Keratinocyte (primary cell): ENCODE data around the gene PLCB3.

Source experiments
- CTCF ChIP-seq, 3 experiments: IDR thresholded peaks in 1 of 3; conservative IDR thresholded peaks in 1 of 3; optimal IDR thresholded peaks in 1 of 3; 2 replicates in 2 of 3; 3 replicates in 1 of 3; pipeline versions ENCODE3 to v1.5.1; 2011; ENCODE audit warnings: low read length in 3 of 3, mild to moderate bottlenecking in 3 of 3, moderate library complexity in 2 of 3, control low read depth in 1 of 3, inconsistent platforms in 1 of 3; ENCODE audit not compliant: insufficient read depth in 2 of 3; ENCODE audit errors: extremely low read depth in 1 of 3
- EZH2 ChIP-seq: IDR thresholded peaks from one replicate; pipeline ENCODE4 v1.6.1; 2012; ENCODE audit warnings: inconsistent platforms, mild to moderate bottlenecking, low read length, moderate library complexity

- TF ChIP-seq CTCF (optimal IDR thresholded peaks at IDR 0.05 in 1 of 3, IDR thresholded peaks at IDR 0.05 in 1 of 3, conservative IDR thresholded peaks at IDR 0.05 in 1 of 3; ENCODE audit: extremely low read depth in 1 of 3, insufficient read depth in 2 of 3, low read length in 3 of 3) (peak in 2 of 3 experiments; percentile 40 to 67), EZH2 (no peak)
These were observed 908 bp downstream of the PLCB3 start for GRCh38 chr11:64252003-64252872.
